Measurements from ENCODE around the gene POLD2.

POLD2 gene

GRCh38 chr7:44162179-44162578, 38.8 kb upstream of the POLD2 start:
- DNase-seq (ENCODE audit: low read depth, low spot score) = no peak
- Histone ChIP-seq H3K9me3 (ENCODE audit: insufficient read depth, low read length) (no peaks in the 10 kb centered on the region), H3K36me3 (ENCODE audit: insufficient read depth, insufficient read length, low read length) (no peaks in the 10 kb centered on the region), H3K27me3 (ENCODE audit: insufficient read depth, insufficient read length) (no peaks in the 10 kb centered on the region), H3K4me1 (ENCODE audit: insufficient read depth, insufficient read length) (peaks cover 20% of the 10 kb centered on the region), H3K4me3 (ENCODE audit: insufficient read length, low read depth) (no peak overlapping the region), H3K9ac (ENCODE audit: insufficient read length, low read depth) (no peak overlapping the region)
- TF ChIP-seq SUZ12 (IDR thresholded peaks at IDR 0.05; ENCODE audit: extremely low read depth, insufficient read depth, insufficient read length) (no peak), YY1 (IDR thresholded peaks at IDR 0.05; ENCODE audit: insufficient read depth, insufficient read length) (no peak), ZNF274 (IDR thresholded peaks at IDR 0.05; ENCODE audit: low read depth, low read length) (no peak)

- Histone ChIP-seq H3K4me3 (ENCODE audit: insufficient read length, low read depth) (no peak overlapping the region), H3K36me3 (ENCODE audit: insufficient read depth, insufficient read length, low read length) (no peaks in the 10 kb centered on the region), H3K27me3 (ENCODE audit: insufficient read depth, insufficient read length) (no peaks in the 10 kb centered on the region), H3K9me3 (ENCODE audit: insufficient read depth, low read length) (no peaks in the 10 kb centered on the region), H3K4me1 (ENCODE audit: insufficient read depth, insufficient read length) (peaks cover 22% of the 10 kb centered on the region), H3K9ac (ENCODE audit: insufficient read length, low read depth) (no peak overlapping the region)
- DNase-seq (ENCODE audit: low read depth, low spot score) = no peak
- TF ChIP-seq YY1 (IDR thresholded peaks at IDR 0.05; ENCODE audit: insufficient read depth, insufficient read length) = no peak
- TF ChIP-seq SUZ12 (IDR thresholded peaks at IDR 0.05; ENCODE audit: extremely low read depth, insufficient read depth, insufficient read length) = no peak
- TF ChIP-seq ZNF274 (IDR thresholded peaks at IDR 0.05; ENCODE audit: low read depth, low read length) = no peak
These were observed 38.0 kb upstream of the POLD2 start for GRCh38 chr7:44161371-44161770.

GRCh38 chr7:44159824-44160630, 36.7 kb upstream of the POLD2 start:
- no peak overlapping the region for H3K9ac ChIP-seq (ENCODE audit: insufficient read length, low read depth)
- H3K36me3 ChIP-seq (ENCODE audit: insufficient read depth, insufficient read length, low read length) = no peaks in the 10 kb centered on the region
- no peaks in the 10 kb centered on the region for H3K9me3 ChIP-seq (ENCODE audit: insufficient read depth, low read length)
- H3K4me3 ChIP-seq (ENCODE audit: insufficient read length, low read depth) = no peak overlapping the region
- peaks cover 22% of the 10 kb centered on the region for H3K4me1 ChIP-seq (ENCODE audit: insufficient read depth, insufficient read length)
- H3K27me3 ChIP-seq (ENCODE audit: insufficient read depth, insufficient read length) = no peaks in the 10 kb centered on the region
- no peak for TF ChIP-seq YY1 (IDR thresholded peaks at IDR 0.05; ENCODE audit: insufficient read depth, insufficient read length)
- TF ChIP-seq ZNF274 (IDR thresholded peaks at IDR 0.05; ENCODE audit: low read depth, low read length) = no peak
- TF ChIP-seq SUZ12 (IDR thresholded peaks at IDR 0.05; ENCODE audit: extremely low read depth, insufficient read depth, insufficient read length) = no peak
- no peak for DNase-seq (ENCODE audit: low read depth, low spot score)

DNA sequence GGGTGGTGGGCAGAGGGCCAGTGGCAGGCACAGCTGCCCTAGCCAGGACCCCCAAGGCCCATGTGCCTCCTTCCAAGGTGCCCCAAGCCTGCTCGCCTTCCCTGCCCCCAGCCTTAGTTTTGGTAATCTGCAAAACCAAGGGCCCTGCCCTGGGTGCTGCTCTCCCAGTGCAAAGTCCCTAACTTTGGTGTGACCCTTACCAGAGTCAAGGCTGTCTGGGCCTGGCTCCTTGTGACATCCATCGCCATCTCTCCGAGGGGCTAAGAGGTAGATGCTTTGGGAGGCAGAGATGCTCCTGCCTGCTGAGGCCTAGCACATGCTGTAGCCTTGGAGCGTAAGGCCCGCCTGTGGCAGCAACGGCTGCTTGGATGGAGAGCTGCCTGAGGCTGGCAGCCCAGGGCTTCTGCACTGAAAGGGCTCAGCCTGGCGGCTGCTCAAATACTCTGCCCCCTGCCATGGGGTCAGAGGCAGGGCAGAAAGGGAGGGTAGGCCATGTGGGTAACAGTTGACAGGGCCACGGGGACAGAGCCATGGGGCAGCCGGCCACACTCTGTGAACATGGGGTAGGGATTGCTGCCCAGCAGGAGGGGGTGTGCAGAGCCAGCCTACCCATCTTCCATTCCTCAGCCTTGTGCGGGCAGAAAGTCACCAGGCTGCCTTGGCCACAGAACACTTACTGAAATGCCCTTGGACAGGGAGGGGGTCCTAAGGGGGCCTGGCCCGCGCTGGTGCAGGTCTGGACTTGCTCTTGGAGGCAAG, 35.7 kb upstream of the POLD2 start:
- H3K9ac ChIP-seq (ENCODE audit: insufficient read length, low read depth) = no peak overlapping the region
- DNase-seq (ENCODE audit: low read depth, low spot score) = no peak
- no peak overlapping the region for H3K4me3 ChIP-seq (ENCODE audit: insufficient read length, low read depth)
- H3K9me3 ChIP-seq (ENCODE audit: insufficient read depth, low read length) = no peaks in the 10 kb centered on the region
- no peak for TF ChIP-seq YY1 (IDR thresholded peaks at IDR 0.05; ENCODE audit: insufficient read depth, insufficient read length)
- TF ChIP-seq SUZ12 (IDR thresholded peaks at IDR 0.05; ENCODE audit: extremely low read depth, insufficient read depth, insufficient read length) = no peak
- TF ChIP-seq ZNF274 (IDR thresholded peaks at IDR 0.05; ENCODE audit: low read depth, low read length) = no peak
- H3K4me1 ChIP-seq (ENCODE audit: insufficient read depth, insufficient read length) = peaks cover 22% of the 10 kb centered on the region
- no peaks in the 10 kb centered on the region for H3K36me3 ChIP-seq (ENCODE audit: insufficient read depth, insufficient read length, low read length)
- H3K27me3 ChIP-seq (ENCODE audit: insufficient read depth, insufficient read length) = no peaks in the 10 kb centered on the region

DNA sequence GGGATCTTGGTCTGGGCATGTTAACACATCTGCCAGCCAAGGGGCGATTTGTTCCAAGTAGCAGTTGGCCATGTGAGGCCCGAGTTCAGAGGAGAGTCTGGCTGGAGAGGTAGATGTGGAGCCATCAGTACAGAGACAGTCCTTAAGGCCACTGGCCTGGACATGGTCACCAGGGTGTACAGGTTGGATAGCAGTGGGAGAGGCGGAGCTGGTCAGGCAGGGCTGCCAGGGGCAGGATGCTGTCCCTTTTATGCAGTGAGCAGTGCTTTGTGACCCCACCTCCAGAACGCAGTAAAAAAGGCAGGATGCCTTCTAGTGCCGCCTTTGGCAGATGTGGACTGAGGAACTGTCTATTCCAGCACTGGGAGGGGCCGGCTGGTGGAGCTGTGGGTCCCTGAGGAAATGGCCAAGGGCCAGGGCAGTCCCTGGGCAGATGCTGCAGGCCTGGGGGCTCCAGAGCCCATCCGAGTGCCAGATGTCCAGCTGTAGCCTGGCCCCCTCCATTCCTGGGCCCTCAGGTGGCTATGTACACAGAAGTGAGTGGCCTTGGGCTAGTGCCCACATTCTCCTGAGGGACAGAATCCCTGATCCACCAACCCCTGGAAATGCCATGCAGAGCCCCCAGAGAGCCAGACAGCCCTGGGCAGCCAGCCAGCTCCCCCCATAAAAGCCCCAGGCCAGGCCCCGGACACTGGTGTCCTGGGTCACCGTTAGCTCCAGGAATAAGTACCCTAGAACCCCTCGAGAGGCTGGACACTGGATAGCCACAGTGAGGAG, 34.9 kb upstream of the POLD2 start:
- Histone ChIP-seq H3K36me3 (ENCODE audit: insufficient read depth, insufficient read length, low read length) (no peaks in the 10 kb centered on the region), H3K4me1 (ENCODE audit: insufficient read depth, insufficient read length) (peaks cover 17% of the 10 kb centered on the region), H3K27me3 (ENCODE audit: insufficient read depth, insufficient read length) (no peaks in the 10 kb centered on the region), H3K9ac (ENCODE audit: insufficient read length, low read depth) (no peak overlapping the region), H3K4me3 (ENCODE audit: insufficient read length, low read depth) (no peak overlapping the region), H3K9me3 (ENCODE audit: insufficient read depth, low read length) (no peaks in the 10 kb centered on the region)
- DNase-seq (ENCODE audit: low read depth, low spot score) = no peak
- TF ChIP-seq ZNF274 (IDR thresholded peaks at IDR 0.05; ENCODE audit: low read depth, low read length) = no peak
- no peak for TF ChIP-seq YY1 (IDR thresholded peaks at IDR 0.05; ENCODE audit: insufficient read depth, insufficient read length)
- no peak for TF ChIP-seq SUZ12 (IDR thresholded peaks at IDR 0.05; ENCODE audit: extremely low read depth, insufficient read depth, insufficient read length)

DNA sequence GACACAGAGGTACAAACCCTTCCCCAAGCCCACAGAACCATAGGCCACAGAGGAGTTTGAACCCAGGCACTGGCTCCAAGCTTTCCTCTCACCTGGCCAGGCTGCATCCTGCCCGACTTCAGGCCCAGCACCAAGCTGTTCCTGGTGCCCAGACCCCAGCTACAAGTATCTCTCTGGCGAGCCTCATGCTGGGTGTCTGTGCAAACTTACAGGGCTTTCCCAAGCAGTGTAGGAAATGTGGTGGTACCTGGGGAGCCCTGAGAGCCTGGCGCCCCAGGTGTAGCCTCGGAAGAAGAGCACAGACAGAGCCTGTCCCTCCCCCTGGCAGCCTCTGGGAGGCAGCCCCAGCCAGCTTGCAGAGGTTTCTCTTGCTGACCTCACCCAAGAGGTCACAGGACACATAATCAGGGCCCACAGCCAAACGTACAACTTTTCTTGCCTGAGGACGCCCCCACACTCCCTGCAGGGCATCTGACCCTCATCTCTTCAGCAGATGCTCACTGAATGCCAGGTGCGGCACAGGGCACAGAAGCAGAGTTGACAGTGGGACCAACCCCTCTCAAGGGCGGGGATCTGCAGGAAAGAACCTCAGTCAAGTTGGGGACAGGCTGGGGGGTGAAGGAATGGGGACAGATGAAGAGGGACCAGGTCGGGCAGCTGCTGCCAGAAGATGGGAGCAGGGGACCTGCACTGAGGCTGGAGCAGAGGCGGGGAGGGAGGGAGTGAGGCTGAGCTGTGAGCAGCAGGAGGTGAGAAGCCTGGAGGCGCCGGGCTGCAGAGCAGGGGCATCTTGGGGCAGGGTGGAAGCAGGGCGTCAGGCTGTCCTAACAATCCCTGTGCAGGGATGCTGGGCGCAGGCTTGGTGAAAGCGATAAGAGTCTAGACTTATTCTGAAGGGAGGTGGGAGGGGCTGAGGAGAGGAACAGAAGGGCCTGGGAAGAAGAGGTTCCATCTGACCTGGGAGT, 34.0 kb upstream of the POLD2 start:
- TF ChIP-seq ZNF274 (IDR thresholded peaks at IDR 0.05; ENCODE audit: low read depth, low read length) = no peak
- TF ChIP-seq SUZ12 (IDR thresholded peaks at IDR 0.05; ENCODE audit: extremely low read depth, insufficient read depth, insufficient read length) = no peak
- H3K4me1 ChIP-seq (ENCODE audit: insufficient read depth, insufficient read length) = peaks cover 15% of the 10 kb centered on the region
- no peak overlapping the region for H3K4me3 ChIP-seq (ENCODE audit: insufficient read length, low read depth)
- no peaks in the 10 kb centered on the region for H3K9me3 ChIP-seq (ENCODE audit: insufficient read depth, low read length)
- no peaks in the 10 kb centered on the region for H3K27me3 ChIP-seq (ENCODE audit: insufficient read depth, insufficient read length)
- H3K9ac ChIP-seq (ENCODE audit: insufficient read length, low read depth) = no peak overlapping the region
- H3K36me3 ChIP-seq (ENCODE audit: insufficient read depth, insufficient read length, low read length) = no peaks in the 10 kb centered on the region
- no peak for DNase-seq (ENCODE audit: low read depth, low spot score)

All from NT2/D1 (cell line).